Jurkat, Clone E6-1 (cell line): ENCODE results near the gene PDE5A.

Experiments used
- DNase-seq: peaks from one replicate; pipeline ENCODE4 v3.0.0-alpha.2; 2011; ENCODE audit warnings: low read depth, low spot score
- H3K4me3 ChIP-seq: 2 replicates; pipeline ENCODE4 v1.5.1; 2011; ENCODE audit warnings: mild to moderate bottlenecking, low read length, control low read depth, moderate library complexity

PDE5A gene

DNA sequence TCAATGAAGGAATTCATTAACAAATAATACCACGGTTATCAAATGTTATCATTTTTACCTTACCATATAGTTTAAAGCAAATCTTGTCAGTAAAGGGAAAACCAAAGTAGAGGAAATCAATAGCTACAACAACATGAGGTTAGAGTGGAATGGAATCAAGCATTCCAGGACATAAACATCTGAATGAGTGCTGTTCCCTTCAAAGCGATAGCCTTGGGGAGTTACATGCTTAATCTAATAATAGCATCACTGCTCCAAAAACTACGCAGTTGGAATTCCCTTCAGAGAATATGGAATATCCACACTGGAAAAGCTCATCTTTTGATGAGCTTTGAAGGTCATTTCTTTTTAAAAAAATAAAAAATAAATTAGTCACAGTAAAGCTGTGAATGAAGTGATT lies 31.2 kb downstream of the PDE5A start:
- no peak overlapping the region for H3K4me3 ChIP-seq
- no peak for DNase-seq

GRCh38 chr4:119593698-119594097 lies 34.9 kb downstream of the PDE5A start:
- no peak for DNase-seq
- no peak overlapping the region for H3K4me3 ChIP-seq

GRCh38 chr4:119592830-119593229 lies 35.8 kb downstream of the PDE5A start:
- no peak for DNase-seq
- H3K4me3 ChIP-seq = no peak overlapping the region

- no peak overlapping the region for H3K4me3 ChIP-seq
- no peak for DNase-seq
Measured at GRCh38 chr4:119589165-119589564, 39.4 kb downstream of the PDE5A start.

- DNase-seq = no peak
Measured at GRCh38 chr4:119587796-119588195, 40.8 kb downstream of the PDE5A start.

DNA sequence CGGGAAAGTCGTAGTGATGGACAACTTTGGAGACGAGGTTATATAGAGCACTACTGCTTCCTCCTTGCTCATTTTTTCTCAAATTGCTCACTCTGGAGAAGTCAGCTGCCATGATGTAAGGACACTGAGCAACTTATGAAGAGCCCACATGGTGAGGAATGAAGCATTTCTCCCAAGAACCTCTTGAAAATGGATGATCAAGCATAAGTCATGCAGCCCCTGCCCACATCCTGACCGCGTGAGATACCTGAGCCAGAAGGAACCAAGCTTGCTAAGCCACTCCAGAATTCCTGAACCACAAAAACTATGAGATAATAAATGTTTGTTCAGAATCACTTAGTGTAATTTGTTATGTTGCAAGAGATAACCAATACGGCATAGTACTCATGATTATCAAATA lies 42.8 kb downstream of the PDE5A start:
- no peak for DNase-seq
- no peak overlapping the region for H3K4me3 ChIP-seq

More at GRCh38 chr4:119587796-119588195, 40.8 kb downstream of the PDE5A start:
- H3K4me3 ChIP-seq = no peak overlapping the region

- H3K4me3 ChIP-seq = no peak overlapping the region
- no peak for DNase-seq
Measured at GRCh38 chr4:119581190-119581873, 47.3 kb downstream of the PDE5A start.

- DNase-seq = no peak
- no peak overlapping the region for H3K4me3 ChIP-seq
Measured at GRCh38 chr4:119580293-119580692, 48.3 kb downstream of the PDE5A start.

GRCh38 chr4:119579823-119580222 lies 48.8 kb downstream of the PDE5A start:
- H3K4me3 ChIP-seq = no peak overlapping the region
- DNase-seq = no peak

- no peak for DNase-seq
- H3K4me3 ChIP-seq = no peak overlapping the region
Measured at GRCh38 chr4:119570401-119570800, 58.2 kb downstream of the PDE5A start.

- DNase-seq = no peak
- no peak overlapping the region for H3K4me3 ChIP-seq
Measured at GRCh38 chr4:119564106-119564505, 64.5 kb downstream of the PDE5A start.

- no peak for DNase-seq
- no peak overlapping the region for H3K4me3 ChIP-seq
Measured at GRCh38 chr4:119559044-119559647, 69.5 kb downstream of the PDE5A start.

GRCh38 chr4:119550857-119551532 lies 77.6 kb downstream of the PDE5A start:
- H3K4me3 ChIP-seq = no peak overlapping the region

GRCh38 chr4:119549639-119550038 lies 79.0 kb downstream of the PDE5A start:
- H3K4me3 ChIP-seq = no peak overlapping the region
- DNase-seq = no peak

More at GRCh38 chr4:119550857-119551532, 77.6 kb downstream of the PDE5A start:
- no peak for DNase-seq

- no peak overlapping the region for H3K4me3 ChIP-seq
- DNase-seq = no peak
Measured at GRCh38 chr4:119543779-119544178, 84.8 kb downstream of the PDE5A start.

- no peak for DNase-seq
- H3K4me3 ChIP-seq = no peak overlapping the region
Measured at GRCh38 chr4:119543187-119543586, 85.4 kb downstream of the PDE5A start.

GRCh38 chr4:119540249-119540648 lies 88.4 kb downstream of the PDE5A start:
- no peak for DNase-seq
- no peak overlapping the region for H3K4me3 ChIP-seq

DNA sequence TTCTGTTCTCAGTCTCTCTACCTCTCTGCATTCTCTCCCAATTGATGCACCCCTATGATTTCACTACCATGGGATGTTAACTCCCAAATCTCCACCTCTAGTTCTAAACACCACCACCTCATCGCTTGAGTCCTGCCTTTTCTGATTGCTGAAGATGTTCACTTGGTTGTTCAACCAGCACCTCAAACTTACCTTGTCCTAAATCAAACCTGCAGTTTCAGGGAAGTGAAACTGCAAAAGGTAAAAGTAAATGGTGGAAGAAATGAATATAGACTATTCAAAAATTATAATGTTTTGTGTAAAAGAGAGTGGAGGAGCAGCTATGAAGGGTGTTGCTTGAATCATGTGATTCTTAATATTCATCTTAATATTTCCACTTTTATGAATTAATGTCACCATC lies 91.0 kb downstream of the PDE5A start:
- no peak for DNase-seq
- H3K4me3 ChIP-seq = no peak overlapping the region

GRCh38 chr4:119536572-119537528 lies 91.8 kb downstream of the PDE5A start:
- DNase-seq = no peak
- H3K4me3 ChIP-seq = no peak overlapping the region
